HG03196 (cell line): ENCODE results near the gene KCNMB4.

Experiments
- ATAC-seq: cut with Tn5 transposase; IDR thresholded peaks from one replicate; pipeline ENCODE4 v1.9.1; 2021; ENCODE audit not compliant: unreplicated experiment

The KCNMB4 gene

GRCh38 chr12:70430400-70430799 is 64.3 kb downstream of the KCNMB4 start:
- ATAC-seq: no peak

GRCh38 chr12:70436836-70437235 is 70.7 kb downstream of the KCNMB4 start:
- no peak for ATAC-seq

- no peak for ATAC-seq
Measured at GRCh38 chr12:70443062-70443673, 77.1 kb downstream of the KCNMB4 start.

- ATAC-seq: no peak
Measured at GRCh38 chr12:70444903-70445302, 78.8 kb downstream of the KCNMB4 start.

- no peak for ATAC-seq
Measured at GRCh38 chr12:70448371-70448770, 82.3 kb downstream of the KCNMB4 start.

GRCh38 chr12:70449074-70449752 is 83.1 kb downstream of the KCNMB4 start:
- no peak for ATAC-seq

- ATAC-seq: no peak
Measured at GRCh38 chr12:70449753-70450341, 83.8 kb downstream of the KCNMB4 start.

- ATAC-seq: no peak
Measured at GRCh38 chr12:70451528-70451927, 85.4 kb downstream of the KCNMB4 start.

- ATAC-seq: no peak
Measured at GRCh38 chr12:70456953-70457352, 90.9 kb downstream of the KCNMB4 start.

GRCh38 chr12:70459786-70460185 is 93.7 kb downstream of the KCNMB4 start:
- no peak for ATAC-seq

- ATAC-seq: no peak
Measured at GRCh38 chr12:70463997-70464396, 97.9 kb downstream of the KCNMB4 start.

GRCh38 chr12:70466753-70467152 is 100.7 kb downstream of the KCNMB4 start:
- ATAC-seq: no peak

GRCh38 chr12:70467476-70467875 is 101.4 kb downstream of the KCNMB4 start:
- ATAC-seq: no peak

GRCh38 chr12:70467918-70468733 is 102.0 kb downstream of the KCNMB4 start:
- ATAC-seq: no peak

GRCh38 chr12:70468741-70469140 is 102.7 kb downstream of the KCNMB4 start:
- ATAC-seq: no peak

GRCh38 chr12:70469221-70469820 is 103.2 kb downstream of the KCNMB4 start:
- ATAC-seq: no peak

GRCh38 chr12:70482764-70483163 is 116.7 kb downstream of the KCNMB4 start:
- no peak for ATAC-seq
